IPS-20b (cell line): ENCODE data around the gene CAPN9.

Source experiments
- H3K27ac ChIP-seq: one replicate; pipeline ENCODE4 v1.5.1; 2013; ENCODE audit warnings: low read length
- H3K27me3 ChIP-seq: 2 replicates; pipeline ENCODE4 v1.6.1; 2013; ENCODE audit warnings: mild to moderate bottlenecking, low read length, inconsistent platforms; ENCODE audit not compliant: insufficient read depth
- H3K36me3 ChIP-seq: 2 replicates; pipeline ENCODE4 v1.6.1; 2013; ENCODE audit warnings: low read depth, mild to moderate bottlenecking, inconsistent platforms, low read length, moderate library complexity; ENCODE audit not compliant: insufficient read depth
- H3K4me1 ChIP-seq: 2 replicates; pipeline ENCODE4 v1.6.1; 2013; ENCODE audit warnings: mild to moderate bottlenecking, control low read depth, inconsistent platforms, low read length, moderate library complexity; ENCODE audit not compliant: insufficient read depth
- H3K4me3 ChIP-seq: 2 replicates; pipeline ENCODE4 v1.5.1; 2013; ENCODE audit warnings: mild to moderate bottlenecking, low read length, inconsistent platforms
- H3K9ac ChIP-seq: 2 replicates; pipeline ENCODE4 v1.6.1; 2013; ENCODE audit warnings: low read depth, mild to moderate bottlenecking, inconsistent platforms, low read length, moderate library complexity
- H3K9me3 ChIP-seq: 2 replicates; pipeline ENCODE4 v1.6.1; 2013; ENCODE audit warnings: mild to moderate bottlenecking, low read depth, low read length, inconsistent platforms; ENCODE audit not compliant: insufficient read depth

CAPN9 gene

DNA sequence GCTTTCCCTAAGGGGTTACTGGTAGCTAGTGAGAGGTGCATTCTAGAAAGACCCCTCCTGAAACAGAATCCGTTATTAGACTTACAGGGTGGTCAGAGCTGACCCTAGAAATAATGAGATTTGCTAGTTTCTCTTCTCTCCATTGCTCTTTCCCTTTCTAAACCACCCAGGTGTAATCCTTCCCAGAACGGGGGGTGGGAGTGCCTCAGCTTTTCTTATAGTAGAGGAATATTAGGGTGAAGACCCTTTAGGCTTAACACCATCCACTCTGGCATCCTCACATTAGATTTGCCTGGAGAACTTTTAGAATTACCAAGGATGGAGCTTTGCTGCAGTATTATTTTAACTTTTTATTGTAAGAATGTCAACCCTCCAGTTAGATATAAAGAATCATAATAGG lies 49.4 kb downstream of the CAPN9 start:
- Histone ChIP-seq H3K9me3 (no peaks in the 10 kb centered on the region), H3K4me3 (no peak overlapping the region), H3K4me1 (no peaks in the 10 kb centered on the region), H3K9ac (no peak overlapping the region), H3K27ac (no peak overlapping the region), H3K27me3 (peaks cover 15% of the 10 kb centered on the region), H3K36me3 (no peaks in the 10 kb centered on the region)

DNA sequence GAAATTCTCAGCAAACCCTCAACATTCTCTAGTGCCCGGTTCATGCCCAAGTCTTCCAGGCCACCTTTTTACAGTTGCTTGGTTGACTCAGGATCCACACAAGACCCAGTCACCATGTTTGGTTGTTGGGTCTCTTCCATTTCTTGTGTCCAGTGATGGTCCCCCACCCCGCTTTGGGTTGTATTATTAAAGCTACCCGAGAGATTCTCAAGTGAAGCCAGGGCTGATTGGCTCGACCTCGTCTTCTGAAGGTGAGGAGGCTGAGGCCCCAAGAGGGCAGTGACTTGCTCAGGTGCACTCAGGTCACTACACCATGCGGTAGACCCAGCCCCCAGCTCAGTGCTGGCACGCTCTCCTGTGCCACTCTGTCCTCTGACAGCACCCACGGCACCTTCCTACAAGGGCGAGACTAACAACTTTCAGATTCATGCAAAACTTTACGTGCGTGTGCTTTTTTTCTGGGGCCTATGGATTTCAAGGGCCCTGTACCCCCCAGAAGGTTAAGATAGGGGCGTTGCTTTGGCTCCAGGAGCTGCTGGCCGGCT lies 50.3 kb downstream of the CAPN9 start:
- H3K27me3 ChIP-seq: peaks cover 15% of the 10 kb centered on the region
- no peaks in the 10 kb centered on the region for H3K4me1 ChIP-seq
- H3K4me3 ChIP-seq: no peak overlapping the region
- no peak overlapping the region for H3K9ac ChIP-seq
- no peaks in the 10 kb centered on the region for H3K9me3 ChIP-seq
- H3K27ac ChIP-seq: no peak overlapping the region
- no peaks in the 10 kb centered on the region for H3K36me3 ChIP-seq

DNA sequence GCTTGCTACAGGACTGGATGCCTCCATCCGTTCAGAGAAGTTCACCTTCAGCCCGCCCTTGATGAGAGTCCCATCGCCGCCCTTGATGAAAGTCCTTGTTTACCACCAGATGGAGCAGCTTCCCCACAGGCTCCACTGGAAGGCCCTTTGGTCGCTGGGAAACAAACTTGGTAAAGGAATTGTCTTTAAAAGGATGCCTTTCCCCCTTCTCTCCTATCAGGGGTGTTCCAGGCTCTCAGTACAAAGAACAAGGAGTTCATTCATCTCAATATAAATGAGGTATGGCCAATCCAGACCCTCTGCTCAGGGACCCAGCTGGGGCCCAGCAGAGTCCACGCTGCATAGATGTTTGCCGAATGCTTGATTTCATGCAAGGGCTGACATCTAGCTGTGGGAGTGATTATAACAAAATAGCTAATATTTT lies 50.8 kb downstream of the CAPN9 start:
- Histone ChIP-seq H3K9ac (no peak overlapping the region), H3K36me3 (no peaks in the 10 kb centered on the region), H3K4me3 (no peak overlapping the region)

DNA sequence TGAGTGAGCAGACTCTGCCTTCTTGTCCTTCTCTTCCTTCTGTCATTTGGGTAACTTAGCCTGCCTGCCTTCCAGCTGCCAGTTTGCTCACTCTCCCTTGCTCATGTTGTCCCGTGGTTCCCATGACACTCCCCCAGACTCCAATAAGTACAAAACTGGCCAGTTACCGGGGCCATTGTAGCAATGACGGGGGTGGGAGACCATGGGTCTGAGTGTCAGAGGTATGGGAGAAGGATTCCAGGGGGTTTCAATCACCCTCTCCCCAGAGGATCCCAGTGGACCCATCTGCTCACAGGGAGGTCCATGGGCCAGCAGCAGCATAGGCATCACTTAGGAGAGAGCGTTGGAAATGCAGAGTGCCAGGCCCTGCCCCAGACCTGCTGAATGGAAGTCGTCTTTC lies 51.3 kb downstream of the CAPN9 start:
- H3K27me3 ChIP-seq: peaks cover 15% of the 10 kb centered on the region
- no peak overlapping the region for H3K27ac ChIP-seq

More for the DNA sequence above, 50.8 kb downstream of the CAPN9 start:
- Histone ChIP-seq H3K9me3 (no peaks in the 10 kb centered on the region), H3K27ac (no peak overlapping the region), H3K27me3 (peaks cover 15% of the 10 kb centered on the region), H3K4me1 (no peaks in the 10 kb centered on the region)

DNA sequence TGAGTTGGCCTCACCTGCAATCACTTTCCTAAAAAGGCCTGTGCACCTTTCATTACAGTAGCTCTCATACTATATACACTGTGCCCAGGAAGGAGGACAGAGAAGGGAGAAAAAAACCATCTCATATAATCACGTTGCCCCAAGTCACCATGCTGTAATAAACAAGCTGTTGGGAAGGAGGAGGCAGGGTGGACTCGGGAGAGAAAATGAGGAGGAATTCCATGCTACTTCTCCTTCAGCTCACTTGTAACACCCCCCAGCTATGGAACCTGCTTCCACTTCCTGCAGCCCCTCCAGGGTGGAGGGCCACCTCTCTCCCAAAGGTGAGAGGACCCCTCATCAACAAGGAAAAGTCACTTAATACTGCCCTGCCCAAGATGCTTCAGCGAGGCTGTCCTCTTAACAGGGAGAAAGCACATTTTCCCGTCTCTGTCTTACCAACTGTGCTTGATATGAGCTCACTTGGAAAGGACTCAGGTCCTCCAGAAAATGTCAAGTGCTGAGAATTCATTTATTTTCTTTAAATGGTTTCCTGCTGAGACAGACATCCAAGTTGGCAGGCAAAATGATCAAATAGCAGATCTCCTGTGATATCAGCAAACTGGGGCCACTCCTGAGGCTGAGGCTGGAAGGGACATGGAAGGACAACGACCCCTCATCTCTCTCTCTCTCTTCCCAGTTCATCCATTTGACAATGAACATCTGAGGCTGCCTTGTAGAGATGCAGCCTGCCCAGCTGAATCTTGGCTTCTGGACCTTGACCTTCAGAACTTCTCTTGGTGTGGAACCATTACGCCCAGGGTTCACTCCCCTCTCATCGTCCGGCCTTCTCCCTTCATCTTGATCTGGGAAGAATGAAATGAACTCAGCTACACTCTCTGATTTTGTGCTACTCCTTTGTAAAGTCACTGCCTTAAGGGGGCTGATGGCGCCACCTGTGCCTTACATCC lies 54.0 kb downstream of the CAPN9 start:
- Histone ChIP-seq H3K4me1 (no peaks in the 10 kb centered on the region), H3K4me3 (no peak overlapping the region), H3K27ac (no peak overlapping the region), H3K27me3 (peaks cover 15% of the 10 kb centered on the region), H3K9me3 (no peaks in the 10 kb centered on the region), H3K36me3 (no peaks in the 10 kb centered on the region), H3K9ac (no peak overlapping the region)

More for the DNA sequence above, 51.3 kb downstream of the CAPN9 start:
- Histone ChIP-seq H3K36me3 (no peaks in the 10 kb centered on the region), H3K4me1 (no peaks in the 10 kb centered on the region), H3K4me3 (no peak overlapping the region), H3K9ac (no peak overlapping the region), H3K9me3 (no peaks in the 10 kb centered on the region)

DNA sequence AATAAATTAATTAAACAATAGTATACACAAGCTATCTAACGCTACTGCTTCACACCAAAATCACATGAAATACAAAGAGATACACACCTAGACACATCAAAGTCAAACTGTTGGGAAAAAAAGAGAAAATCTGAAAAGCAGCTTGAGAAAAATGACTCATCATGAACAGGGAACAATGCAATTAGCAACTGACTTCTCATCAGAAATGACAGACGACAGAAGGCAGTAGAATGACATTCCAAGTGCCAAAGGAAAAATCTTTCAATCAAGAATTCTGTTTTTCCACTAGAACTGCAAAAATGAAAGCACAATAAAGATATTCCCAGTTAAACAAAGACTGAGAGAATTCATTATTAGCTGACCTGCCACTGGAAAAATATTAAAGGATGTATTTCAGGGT lies 57.2 kb downstream of the CAPN9 start:
- H3K27ac ChIP-seq: no peak overlapping the region
- no peak overlapping the region for H3K9ac ChIP-seq
- no peaks in the 10 kb centered on the region; the same call in 1 of the 2 replicates for H3K27me3 ChIP-seq
- H3K36me3 ChIP-seq: no peaks in the 10 kb centered on the region
- no peaks in the 10 kb centered on the region for H3K9me3 ChIP-seq
- H3K4me1 ChIP-seq: no peaks in the 10 kb centered on the region
- no peak overlapping the region for H3K4me3 ChIP-seq

DNA sequence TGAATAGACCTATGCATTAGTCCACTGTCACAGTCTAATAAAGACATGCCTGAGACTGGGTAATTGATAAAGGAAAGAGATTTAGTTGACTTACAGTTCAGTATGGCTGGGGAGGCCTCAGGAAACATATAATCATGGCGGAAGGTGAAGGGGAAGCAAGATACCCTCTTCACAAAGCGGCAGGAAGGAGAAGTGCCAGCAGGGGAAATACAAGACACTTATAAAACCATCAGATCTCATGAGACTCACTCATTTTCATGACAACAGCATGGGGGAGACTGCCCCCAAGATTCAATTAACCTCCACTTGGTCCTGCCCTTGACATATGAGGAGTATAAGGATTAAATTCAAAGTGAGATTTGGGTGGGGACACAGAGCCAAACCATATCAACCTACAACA lies 59.4 kb downstream of the CAPN9 start:
- no peak overlapping the region for H3K9ac ChIP-seq
- H3K27ac ChIP-seq: no peak overlapping the region
- H3K9me3 ChIP-seq: no peaks in the 10 kb centered on the region
- H3K36me3 ChIP-seq: no peaks in the 10 kb centered on the region
- no peaks in the 10 kb centered on the region; the same call in 1 of the 2 replicates for H3K27me3 ChIP-seq
- no peaks in the 10 kb centered on the region for H3K4me1 ChIP-seq
- H3K4me3 ChIP-seq: no peak overlapping the region

DNA sequence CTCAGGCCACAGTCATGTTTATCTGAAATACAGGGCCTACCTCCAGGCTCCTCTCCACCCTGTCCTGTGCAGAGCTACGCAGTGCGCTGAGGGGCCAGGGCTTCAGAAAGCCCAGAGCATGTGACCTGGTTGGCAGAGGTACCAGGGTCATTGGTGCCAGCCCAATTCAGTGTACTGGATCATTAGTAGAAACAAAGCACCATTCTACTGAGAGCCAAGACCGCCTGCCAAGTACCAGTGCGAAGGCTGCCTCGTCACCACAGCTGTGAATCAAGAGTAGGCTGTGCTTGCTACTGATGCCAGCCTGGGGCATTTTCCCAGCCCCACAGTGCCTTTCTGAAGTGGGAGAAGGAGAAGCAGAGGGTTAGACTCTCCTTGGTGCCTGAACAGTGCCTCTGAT lies 59.8 kb downstream of the CAPN9 start:
- Histone ChIP-seq H3K9me3 (no peaks in the 10 kb centered on the region), H3K4me3 (no peak overlapping the region), H3K9ac (no peak overlapping the region), H3K36me3 (no peaks in the 10 kb centered on the region), H3K27ac (no peak overlapping the region), H3K27me3 (no peaks in the 10 kb centered on the region; the same call in 1 of the 2 replicates), H3K4me1 (no peaks in the 10 kb centered on the region)

DNA sequence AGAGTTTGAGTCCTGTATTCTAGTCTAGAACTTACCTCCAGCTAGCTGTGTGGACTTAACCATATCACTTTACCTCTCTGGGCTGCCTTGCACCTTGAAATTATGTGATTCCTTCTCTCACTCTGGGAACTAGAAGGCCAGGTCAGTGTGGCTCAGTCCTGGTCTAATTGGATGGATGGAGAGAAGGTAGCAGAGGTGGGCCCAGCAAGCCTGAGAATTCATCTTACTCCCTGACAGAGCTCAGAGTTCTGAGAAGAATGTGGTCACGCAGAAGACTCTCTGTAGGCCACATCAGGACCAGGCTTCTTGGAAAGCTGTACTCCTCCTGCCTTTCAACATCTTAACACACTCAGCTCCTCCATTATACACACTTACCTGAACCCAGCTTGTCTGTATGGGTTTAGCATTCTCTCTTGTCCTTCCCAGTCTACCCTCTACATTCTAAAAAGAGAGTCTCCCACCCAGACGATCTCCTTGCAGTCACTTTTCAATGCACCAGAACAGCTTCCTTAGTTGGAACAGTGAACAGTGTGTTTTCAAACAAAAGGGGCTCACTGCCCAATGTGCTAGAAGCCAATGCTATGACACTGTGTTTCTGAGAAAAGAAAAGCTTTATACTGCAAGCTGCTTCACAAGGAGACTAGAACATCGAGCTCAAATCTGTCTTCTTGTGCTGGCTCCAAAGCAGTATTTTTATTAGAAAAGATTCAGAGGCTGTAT lies 60.5 kb downstream of the CAPN9 start:
- Histone ChIP-seq H3K27ac (no peak overlapping the region), H3K36me3 (no peaks in the 10 kb centered on the region), H3K9me3 (peaks cover 4% of the 10 kb centered on the region), H3K4me1 (no peaks in the 10 kb centered on the region), H3K4me3 (no peak overlapping the region), H3K9ac (no peak overlapping the region), H3K27me3 (no peaks in the 10 kb centered on the region; the same call in 1 of the 2 replicates)

DNA sequence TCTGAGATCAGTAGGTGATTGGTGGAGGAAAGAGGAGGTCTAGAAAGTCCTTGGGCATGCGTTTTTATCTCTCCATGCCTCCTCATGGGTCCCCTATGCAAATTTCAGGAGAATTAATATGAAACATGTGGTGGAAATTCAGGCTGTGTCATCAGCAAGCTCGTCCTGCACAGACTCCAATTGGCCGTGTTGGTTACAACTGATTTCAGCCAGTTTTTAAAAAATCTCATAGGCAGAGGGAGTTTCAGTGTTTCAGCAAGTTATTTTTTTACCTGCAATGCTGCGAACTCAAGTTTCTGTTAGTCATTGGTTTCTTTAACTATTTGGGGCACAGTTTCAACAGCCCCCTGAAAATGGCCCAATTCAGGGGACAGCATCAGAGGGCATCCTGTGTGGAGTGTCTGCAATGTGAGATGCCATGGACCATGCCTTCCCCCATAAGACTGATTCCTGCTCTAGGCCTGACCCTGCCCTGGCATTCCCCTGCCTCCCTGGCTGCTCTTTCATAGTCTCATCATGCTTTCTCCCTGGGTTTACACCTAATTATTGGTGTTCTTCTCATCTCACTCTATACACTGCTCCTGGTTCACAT lies 61.2 kb downstream of the CAPN9 start:
- Histone ChIP-seq H3K36me3 (no peaks in the 10 kb centered on the region), H3K9me3 (peaks cover 4% of the 10 kb centered on the region), H3K9ac (no peak overlapping the region), H3K4me3 (no peak overlapping the region), H3K27ac (no peak overlapping the region), H3K27me3 (no peaks in the 10 kb centered on the region; the same call in 1 of the 2 replicates), H3K4me1 (no peaks in the 10 kb centered on the region)

DNA sequence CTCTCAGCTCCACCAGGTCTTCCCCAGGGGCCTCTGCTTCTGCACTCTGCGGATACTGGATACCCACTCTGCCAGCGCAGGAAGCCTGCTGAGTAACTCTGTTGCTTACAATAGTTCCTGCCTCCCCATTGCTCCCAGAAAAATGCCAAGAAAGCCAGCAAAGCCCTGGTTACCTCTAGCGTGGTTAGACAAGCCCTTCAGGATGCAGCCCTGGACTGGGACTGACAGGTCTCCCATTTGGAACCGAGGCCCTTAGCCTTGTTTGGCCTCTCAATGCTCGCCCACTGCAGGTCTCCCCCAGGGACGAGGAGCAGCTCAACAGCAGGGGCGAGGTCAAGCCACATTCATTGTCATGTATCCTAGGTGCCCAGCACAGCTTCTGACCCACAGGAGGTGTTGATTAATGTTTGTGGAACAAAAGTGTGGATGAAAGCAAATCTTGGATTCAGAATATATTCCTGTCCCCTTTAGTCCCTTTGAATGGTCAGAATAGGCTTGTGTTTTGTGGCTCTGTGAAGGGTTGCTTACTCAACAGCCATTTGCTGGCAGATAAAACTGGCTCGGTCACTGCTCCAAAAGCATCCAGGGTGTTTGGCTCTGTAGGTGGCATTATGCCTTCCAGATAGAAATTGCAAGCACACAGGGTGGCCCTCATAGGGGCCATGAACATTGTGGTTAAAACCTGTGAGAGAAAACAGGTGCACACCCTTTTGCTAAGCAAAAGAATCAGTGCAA lies 62.2 kb downstream of the CAPN9 start:
- H3K27ac ChIP-seq: no peak overlapping the region
- no peaks in the 10 kb centered on the region for H3K36me3 ChIP-seq

More for the DNA sequence above, 62.2 kb downstream of the CAPN9 start:
- Histone ChIP-seq H3K9me3 (peaks cover 4% of the 10 kb centered on the region), H3K27me3 (no peaks in the 10 kb centered on the region; the same call in 1 of the 2 replicates), H3K4me1 (no peaks in the 10 kb centered on the region), H3K4me3 (no peak overlapping the region), H3K9ac (no peak overlapping the region)
